Left ventricle myocardium inferior (tissue), 1 donor: Measurements from ENCODE around the gene RBP3. TPM values are rescaled to one million over a fixed set of nuclear protein-coding genes. Genes with fewer than 3 reads are reported as not detected.

Experiments
- DNase-seq: peaks from one replicate; pipeline ENCODE4 v3.0.0-alpha.2; 2020
- H3K27ac ChIP-seq: fragments of 200-600 bp; replicated peaks from 2 replicates; pipeline ENCODE4 v1.8.0; 2021
- H3K27me3 ChIP-seq: fragments of 200-600 bp; 2 replicates; pipeline ENCODE4 v1.8.0; 2021; ENCODE audit warnings: low read depth
- H3K36me3 ChIP-seq: fragments of 200-600 bp; 2 replicates; pipeline ENCODE4 v1.8.0; 2021
- H3K4me1 ChIP-seq: fragments of 200-600 bp; 2 replicates; pipeline ENCODE4 v1.8.0; 2021
- H3K4me3 ChIP-seq: fragments of 200-600 bp; 2 replicates; pipeline ENCODE4 v1.8.0; 2021; ENCODE audit warnings: mild to moderate bottlenecking, moderate library complexity
- H3K9me3 ChIP-seq: fragments of 200-600 bp; replicated peaks from 2 replicates; pipeline ENCODE4 v1.8.0; 2021
- CTCF ChIP-seq: fragments of 200-600 bp; IDR thresholded peaks from 2 replicates; pipeline ENCODE4 v1.8.0; 2021; ENCODE audit warnings: antibody characterized with exemption, mild to moderate bottlenecking, borderline replicate concordance
- intact Hi-C: fragments of 100-400 bp; cut with micrococcal nuclease; formaldehyde crosslinking; loops from one replicate; pipeline ENCODE4 v1.11.0; 2022
- total RNA-seq: library from RNA; stranded (reverse); fragmentation: NEBNext Ultra II Directional; extraction: Animal tissue kit (Norgen Biotek cat#: 25700); gene quantifications from one replicate; pipeline ENCODE4 v1.2.1, GENCODE V29; 2021
- donor health status: DM: no; HTN: yes; CAD: no; lungs with severe emphysema.

The RBP3 gene
- total RNA-seq, 1 donor from 2014 or later = not detected

- no peak overlapping the region for H3K27ac ChIP-seq
These were observed 35.5 kb upstream of the RBP3 start for GRCh38 chr10:47312663-47312995.

GRCh38 chr10:47314416-47314970 is 33.7 kb upstream of the RBP3 start:
- Histone ChIP-seq H3K4me3 (no peak overlapping the region), H3K36me3 (no peaks in the 10 kb centered on the region), H3K4me1 (peaks cover 10% of the 10 kb centered on the region), H3K9me3 (no peaks in the 10 kb centered on the region), H3K27me3 (peaks cover 23% of the 10 kb centered on the region), H3K27ac (no peak overlapping the region)
- intact Hi-C loops = loop anchor here (10.0 kb wide), 1 partner anchor 290 kb away; no protein-coding TSS in a partner anchor
- DNase-seq = no peak
- no peak for TF ChIP-seq CTCF

More at GRCh38 chr10:47312663-47312995, 35.5 kb upstream of the RBP3 start:
- Histone ChIP-seq H3K27me3 (peaks cover 40% of the 10 kb centered on the region), H3K9me3 (no peaks in the 10 kb centered on the region), H3K4me1 (peaks cover 10% of the 10 kb centered on the region), H3K4me3 (no peak overlapping the region), H3K36me3 (no peaks in the 10 kb centered on the region)
- DNase-seq = no peak
- TF ChIP-seq CTCF = no peak
- intact Hi-C loops = loop anchor here (10.0 kb wide), 1 partner anchor 288 kb away; no protein-coding TSS in a partner anchor

- TF ChIP-seq CTCF = no peak
- DNase-seq = no peak
- peaks cover 10% of the 10 kb centered on the region for H3K4me1 ChIP-seq
- no peak overlapping the region for H3K4me3 ChIP-seq
- peaks cover 14% of the 10 kb centered on the region for H3K27me3 ChIP-seq
- intact Hi-C loops = loop anchor here (10.0 kb wide), 1 partner anchor 291 kb away; no protein-coding TSS in a partner anchor
- H3K36me3 ChIP-seq = no peaks in the 10 kb centered on the region
- no peaks in the 10 kb centered on the region for H3K9me3 ChIP-seq
- no peak overlapping the region for H3K27ac ChIP-seq
These were observed 32.7 kb upstream of the RBP3 start for GRCh38 chr10:47315421-47315820.

- Histone ChIP-seq H3K27ac (no peak overlapping the region), H3K36me3 (no peaks in the 10 kb centered on the region), H3K4me3 (no peak overlapping the region), H3K4me1 (peaks cover 9% of the 10 kb centered on the region), H3K9me3 (no peaks in the 10 kb centered on the region), H3K27me3 (peaks cover 12% of the 10 kb centered on the region)
- TF ChIP-seq CTCF = no peak
- intact Hi-C loops = loop anchor here (10.0 kb wide), 1 partner anchor 291 kb away; no protein-coding TSS in a partner anchor
- DNase-seq = no peak
These were observed 32.0 kb upstream of the RBP3 start for GRCh38 chr10:47316131-47316530.

- H3K4me1 ChIP-seq = peaks cover 6% of the 10 kb centered on the region
- peaks cover 18% of the 10 kb centered on the region for H3K27me3 ChIP-seq
- no peak for DNase-seq
- TF ChIP-seq CTCF = no peak
- no peaks in the 10 kb centered on the region for H3K9me3 ChIP-seq
- no peaks in the 10 kb centered on the region for H3K36me3 ChIP-seq
- intact Hi-C loops = loop anchor here (10.0 kb wide), 1 partner anchor 292 kb away; no protein-coding TSS in a partner anchor
- no peak overlapping the region for H3K27ac ChIP-seq
- no peak overlapping the region for H3K4me3 ChIP-seq
These were observed 30.9 kb upstream of the RBP3 start for GRCh38 chr10:47317251-47317650.
